HepG2 (cell line): ENCODE data around the gene CTNNBIP1. TPM values are rescaled to one million over a fixed set of nuclear protein-coding genes. Genes with fewer than 3 reads are reported as not detected.

ENCODE experiments used
- AGO2 ChIP-seq: fragments of 200-400 bp; formaldehyde crosslinking; optimal IDR thresholded peaks from 2 replicates; pipeline ENCODE3; 2017; ENCODE audit warnings: mild to moderate bottlenecking, low read depth, low read length, moderate library complexity
- ATAD3A ChIP-seq: sonication (generic); formaldehyde crosslinking; IDR thresholded peaks from 2 replicates; pipeline ENCODE4 v1.4.0; 2020; ENCODE audit warnings: missing genetic modification reagents
- FOXA1 ChIP-seq, 2 experiments: fragments of 450-650 bp in 1 of 2; sonication (generic) in 1 of 2; formaldehyde crosslinking in 1 of 2; IDR thresholded peaks; 2 replicates each; pipeline versions ENCODE4 v1.4.0 to v1.6.1; 2016 to 2020; ENCODE audit warnings: missing genetic modification reagents in 1 of 2
- MATR3 ChIP-seq: sonication (generic); formaldehyde crosslinking; IDR thresholded peaks from 2 replicates; pipeline ENCODE4 v1.4.0; 2020; ENCODE audit warnings: missing genetic modification reagents
- MTA3 ChIP-seq: sonication (generic); formaldehyde crosslinking; IDR thresholded peaks from 2 replicates; pipeline ENCODE4 v1.4.0; 2020; ENCODE audit warnings: missing genetic modification reagents
- NFKBIZ ChIP-seq: IDR thresholded peaks from 2 replicates; pipeline ENCODE4 v1.6.1; 2018; ENCODE audit warnings: missing genetic modification reagents, missing compliant biosample characterization
- NFYB ChIP-seq: sonication (generic); formaldehyde crosslinking; IDR thresholded peaks from 2 replicates; pipeline ENCODE4 v1.4.0; 2020; ENCODE audit warnings: missing genetic modification reagents
- PAXIP1 ChIP-seq: sonication (generic); formaldehyde crosslinking; conservative IDR thresholded peaks from 2 replicates; pipeline ENCODE4 v1.4.0; 2020; ENCODE audit warnings: mild to moderate bottlenecking, missing genetic modification reagents, moderate library complexity
- SAP130 ChIP-seq: IDR thresholded peaks from 2 replicates; pipeline ENCODE4 v1.6.1; 2016; ENCODE audit warnings: low read depth
- SPEN ChIP-seq: sonication (generic); formaldehyde crosslinking; IDR thresholded peaks from 2 replicates; pipeline ENCODE4 v1.5.1; 2020; ENCODE audit warnings: low read depth, mild to moderate bottlenecking, missing genetic modification reagents
- TBX2 ChIP-seq: sonication (generic); formaldehyde crosslinking; IDR thresholded peaks from 2 replicates; pipeline ENCODE4 v1.5.0; 2020; ENCODE audit warnings: missing genetic modification reagents, mild to moderate bottlenecking, borderline replicate concordance
- ZBTB10 ChIP-seq: sonication (generic); formaldehyde crosslinking; IDR thresholded peaks from 2 replicates; pipeline ENCODE4 v1.4.0; 2020; ENCODE audit warnings: missing genetic modification reagents, borderline replicate concordance
- ZNF136 ChIP-seq: sonication (generic); formaldehyde crosslinking; IDR thresholded peaks from 2 replicates; pipeline ENCODE4 v1.8.1; 2022; ENCODE audit warnings: low read depth, mild to moderate bottlenecking, moderate library complexity, missing genetic modification reagents
- ZNF335 ChIP-seq: sonication (generic); formaldehyde crosslinking; IDR thresholded peaks from 2 replicates; pipeline ENCODE4 v1.4.0; 2020; ENCODE audit warnings: missing genetic modification reagents
- ZNF451 ChIP-seq: sonication (generic); formaldehyde crosslinking; IDR thresholded peaks from 2 replicates; pipeline ENCODE4 v1.5.0; 2020; ENCODE audit warnings: mild to moderate bottlenecking, missing genetic modification reagents
- ZNF484 ChIP-seq: sonication (generic); formaldehyde crosslinking; IDR thresholded peaks from 2 replicates; pipeline ENCODE4 v1.5.1; 2020; ENCODE audit warnings: mild to moderate bottlenecking, low read depth, missing genetic modification reagents, borderline replicate concordance
- polyA plus RNA-seq, 8 experiments: library from polyadenylated mRNA; depleted of rRNA in 3 of 8; stranded (reverse) in 7 of 8; unstranded in 1 of 8; fragments of >200 nt; fragmentation: Illumina TruSeq in 4 of 8; extraction: Trizol in 4 of 8; gene quantifications; 2 replicates each; pipeline versions ENCODE4 v1.2.1 to v1.2.3, GENCODE V29; 2011 to 2016; ENCODE audit warnings: low read depth in 4 of 8, missing spikeins in 1 of 8, mixed read lengths in 1 of 8; ENCODE audit not compliant: insufficient read depth in 1 of 8
- total RNA-seq, 5 experiments: library from RNA; depleted of rRNA; stranded (reverse); fragments of >200 nt; fragmentation: Illumina TruSeq; extraction: Trizol; gene quantifications; 2 replicates each; pipeline ENCODE4 v1.2.3, GENCODE V29; 2016; ENCODE audit warnings: low read depth in 1 of 5

CTNNBIP1 gene
- total and polyA plus RNA-seq, 2 of the 13 experiments (the other 11 are each of a cell fraction or from before 2014, with no cell fraction given), result 71.7 to 83.0 TPM

GRCh38 chr1:9929431-9930385, 19.6 kb upstream of the CTNNBIP1 start (continued):
- TF ChIP-seq MTA3 (CRISPR knock-in tag), result no peak
- 0 out of 2 replicates have a peak, but pooled peaks have one; percentile 24 for TF ChIP-seq SPEN (CRISPR knock-in tag)
- no peak for TF ChIP-seq ZNF136 (CRISPR knock-in tag)
- no peak for TF ChIP-seq NFKBIZ (CRISPR knock-in tag)
- TF ChIP-seq MATR3, result no peak
- TF ChIP-seq ZNF335 (CRISPR knock-in tag), result no peak
- TF ChIP-seq AGO2, result no peak
- TF ChIP-seq NFYB, result no peak
- no peak for TF ChIP-seq FOXA1 (IDR thresholded peaks at IDR 0.05)
- peak; percentile 83 for TF ChIP-seq FOXA1 (CRISPR knock-in tag; IDR thresholded peaks at IDR 0.05)
- TF ChIP-seq PAXIP1, result peak; percentile 97
- peak; percentile 89 for TF ChIP-seq TBX2 (CRISPR knock-in tag)
- TF ChIP-seq ZBTB10 (CRISPR knock-in tag), result no peak
- no peak for TF ChIP-seq ZNF451
- no peak for TF ChIP-seq ZNF484 (CRISPR knock-in tag)
- TF ChIP-seq ATAD3A (CRISPR knock-in tag), result no peak
- peak; percentile 88 for TF ChIP-seq SAP130 (CRISPR knock-in tag)
